Breast epithelium (tissue), 3 donors: ENCODE measurements around the gene HTR3B.

Experiments used
- POLR2A ChIP-seq: fragments of 450-650 bp; IDR thresholded peaks from one replicate; pipeline ENCODE4 v1.6.1; 2016; ENCODE audit warnings: antibody characterized with exemption, mild to moderate bottlenecking, moderate library complexity
- POLR2AphosphoS5 ChIP-seq, 3 donors: sonication (generic); formaldehyde crosslinking; IDR thresholded peaks; one replicate each; pipeline ENCODE4 v1.6.1; 2017; ENCODE audit warnings: antibody characterized with exemption in 3 of 3
- TF ChIP-seq, protein P1 (sequence below), 3 donors: fragments of 450-650 bp; IDR thresholded peaks; one replicate each; pipeline ENCODE4 v1.5.1; 2016 to 2017; ENCODE audit warnings: antibody characterized with exemption in 3 of 3, mild to moderate bottlenecking in 3 of 3, moderate library complexity in 3 of 3

DNA sequence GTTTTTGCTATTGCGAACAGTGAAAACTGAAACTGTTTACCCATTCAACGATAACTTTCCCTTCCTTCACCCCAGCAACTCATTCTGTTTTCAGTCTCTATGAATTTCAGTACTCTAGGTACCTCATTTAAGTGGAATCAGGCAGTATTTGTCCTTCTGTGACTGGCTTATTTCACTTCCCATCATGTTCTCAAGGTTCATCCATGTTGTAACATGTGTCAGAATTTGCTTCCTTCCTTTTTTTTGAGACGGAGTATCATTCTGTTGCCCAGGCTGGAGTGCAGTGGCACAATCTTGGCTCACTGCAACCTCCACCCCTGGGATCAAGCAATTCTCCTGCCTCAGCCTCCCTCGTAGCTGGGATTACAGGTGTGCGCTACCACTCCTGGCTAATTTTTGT, 23.7 kb downstream of the HTR3B start:
- TF ChIP-seq, protein P1, sequence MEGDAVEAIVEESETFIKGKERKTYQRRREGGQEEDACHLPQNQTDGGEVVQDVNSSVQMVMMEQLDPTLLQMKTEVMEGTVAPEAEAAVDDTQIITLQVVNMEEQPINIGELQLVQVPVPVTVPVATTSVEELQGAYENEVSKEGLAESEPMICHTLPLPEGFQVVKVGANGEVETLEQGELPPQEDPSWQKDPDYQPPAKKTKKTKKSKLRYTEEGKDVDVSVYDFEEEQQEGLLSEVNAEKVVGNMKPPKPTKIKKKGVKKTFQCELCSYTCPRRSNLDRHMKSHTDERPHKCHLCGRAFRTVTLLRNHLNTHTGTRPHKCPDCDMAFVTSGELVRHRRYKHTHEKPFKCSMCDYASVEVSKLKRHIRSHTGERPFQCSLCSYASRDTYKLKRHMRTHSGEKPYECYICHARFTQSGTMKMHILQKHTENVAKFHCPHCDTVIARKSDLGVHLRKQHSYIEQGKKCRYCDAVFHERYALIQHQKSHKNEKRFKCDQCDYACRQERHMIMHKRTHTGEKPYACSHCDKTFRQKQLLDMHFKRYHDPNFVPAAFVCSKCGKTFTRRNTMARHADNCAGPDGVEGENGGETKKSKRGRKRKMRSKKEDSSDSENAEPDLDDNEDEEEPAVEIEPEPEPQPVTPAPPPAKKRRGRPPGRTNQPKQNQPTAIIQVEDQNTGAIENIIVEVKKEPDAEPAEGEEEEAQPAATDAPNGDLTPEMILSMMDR (IDR thresholded peaks at IDR 0.05) = no peak
- no peak for TF ChIP-seq POLR2A
- TF ChIP-seq POLR2AphosphoS5 (IDR thresholded peaks at IDR 0.05) = no peak
